ENCODE measurements around the gene POLR1C. TPM values are rescaled to one million over a fixed set of nuclear protein-coding genes. Genes with fewer than 3 reads are reported as not detected.

Gene POLR1C
- polyA plus RNA-seq, 3 donors = 36.9 to 43.6 (median 40.6) TPM

- no peak for DNase-seq (ENCODE audit: extremely low read depth in 1 of 11, low read depth in 9 of 11, low spot score in 4 of 11)
Measured at GRCh38 chr6:43504756-43505593, 11.9 kb upstream of the POLR1C start.

- DNase-seq (ENCODE audit: extremely low read depth in 1 of 11, low read depth in 9 of 11, low spot score in 4 of 11) = no peak
Measured at GRCh38 chr6:43505718-43506117, 11.2 kb upstream of the POLR1C start.

GRCh38 chr6:43506171-43506570 lies 10.7 kb upstream of the POLR1C start:
- no peak for DNase-seq (ENCODE audit: extremely low read depth in 1 of 11, low read depth in 9 of 11, low spot score in 4 of 11)

DNA sequence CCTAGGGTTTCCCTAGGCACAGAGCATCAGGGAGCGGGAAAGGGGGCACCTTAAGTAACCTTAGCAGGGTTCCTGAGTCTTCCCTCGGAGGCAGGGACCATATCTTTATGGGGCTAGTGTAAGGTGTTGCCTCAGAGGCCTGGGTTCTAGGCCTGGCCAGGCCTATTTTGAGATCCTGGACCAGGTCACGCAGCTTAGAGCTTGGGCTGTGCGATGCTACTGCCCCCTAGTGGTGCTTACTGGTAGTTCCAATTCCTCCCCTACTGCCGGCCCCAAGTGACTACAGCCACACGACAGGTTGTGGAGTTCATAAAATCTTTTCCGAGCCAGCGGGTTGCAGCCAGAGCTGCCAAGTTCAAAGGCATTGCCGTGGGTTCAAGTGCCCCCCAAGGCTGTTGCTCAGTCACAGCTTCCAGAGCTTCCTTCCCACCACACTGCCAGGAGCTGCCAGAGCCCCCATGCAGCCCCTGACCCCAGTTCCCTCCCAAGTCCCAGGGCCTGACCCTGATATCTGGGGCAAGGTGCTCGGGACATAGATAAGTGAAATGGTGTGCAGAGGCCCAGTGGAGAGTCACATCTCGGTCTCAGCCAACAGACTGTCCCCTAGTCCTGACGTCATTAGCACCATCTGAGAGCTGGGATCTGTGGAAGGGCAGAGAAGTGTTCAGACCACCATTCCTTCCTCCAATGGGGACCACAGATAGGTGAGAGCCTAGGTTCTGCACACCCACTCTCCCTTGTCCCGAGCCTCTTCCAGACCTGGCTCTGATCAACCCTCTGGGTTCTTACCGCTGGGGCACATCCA lies 10.0 kb upstream of the POLR1C start:
- peak; percentile 56 to 83 (median 75) for DNase-seq (ENCODE audit: extremely low read depth in 1 of 11, low read depth in 9 of 11, low spot score in 4 of 11)

DNA sequence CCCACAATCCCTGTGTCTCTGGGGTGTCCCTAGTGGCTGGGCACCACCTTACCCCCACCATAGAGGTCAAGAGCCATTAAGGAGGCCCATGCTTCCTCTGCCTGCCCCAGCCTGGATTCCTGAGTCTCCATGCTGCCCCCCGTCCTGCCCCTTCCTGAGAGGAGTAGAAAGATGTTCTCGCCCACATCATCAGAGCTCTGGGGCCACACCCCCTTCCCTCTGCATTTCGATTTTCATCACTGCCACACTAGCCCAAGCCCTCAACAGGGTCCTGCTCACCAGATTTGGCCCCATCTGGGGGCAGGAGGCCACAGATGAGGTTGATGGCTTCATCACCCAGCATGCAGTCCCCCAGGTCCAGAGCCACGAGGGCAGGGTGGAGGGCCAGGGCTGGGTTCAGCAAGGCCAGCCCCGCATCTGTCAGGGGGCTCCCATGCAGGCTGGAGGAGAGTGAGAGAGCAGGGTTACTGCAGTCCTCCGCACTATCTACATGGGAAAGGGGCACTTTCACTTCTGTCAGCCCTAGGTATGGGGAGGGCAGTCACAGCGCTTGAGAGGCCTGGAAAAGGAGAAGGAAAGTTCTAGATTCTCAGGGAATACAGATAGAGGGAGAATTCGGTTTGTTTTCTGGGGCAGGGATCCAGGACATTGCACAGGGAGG lies 8.3 kb upstream of the POLR1C start:
- DNase-seq (ENCODE audit: extremely low read depth in 1 of 11, low read depth in 9 of 11, low spot score in 4 of 11) = no peak

DNA sequence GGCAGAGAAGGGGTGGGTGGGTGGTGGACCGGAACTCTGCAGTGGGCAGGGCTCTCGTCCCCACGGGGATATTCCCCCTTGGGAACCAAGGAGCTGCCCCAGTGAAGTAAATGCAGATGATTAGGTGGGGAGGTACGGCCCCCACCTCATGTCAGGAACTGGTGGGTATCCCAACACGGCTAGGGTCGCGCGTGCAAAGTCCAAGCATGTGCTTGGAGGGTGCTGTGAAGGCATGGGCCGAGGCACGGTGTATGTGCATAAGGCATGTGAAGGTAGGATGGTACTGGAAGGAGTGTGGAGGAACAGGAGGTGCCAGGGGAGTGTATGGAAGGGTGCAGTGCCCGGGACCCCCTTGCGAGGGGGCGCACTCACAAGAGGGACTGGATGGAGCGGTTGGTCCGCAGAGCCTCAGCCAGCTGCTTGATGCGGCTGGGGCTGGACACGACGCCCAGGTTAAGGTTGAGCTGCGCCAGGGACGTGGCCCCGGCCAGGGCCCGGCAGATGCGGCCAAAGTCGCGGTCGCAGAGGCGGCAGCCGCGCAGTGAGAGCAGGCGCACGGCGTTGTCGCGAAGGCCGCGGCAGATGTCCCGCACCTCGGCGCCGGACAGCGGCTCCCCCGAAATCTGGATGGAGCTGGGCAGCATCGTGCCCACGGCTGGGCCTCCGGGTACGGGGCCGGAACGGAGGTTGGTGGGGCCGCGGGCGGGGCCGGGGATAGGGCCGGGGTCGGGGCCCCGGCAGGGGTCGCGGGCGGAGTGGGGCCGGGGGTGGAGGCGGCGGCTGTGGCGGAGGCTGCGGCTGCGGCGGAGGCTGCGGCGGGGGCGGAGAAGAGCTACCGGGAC lies 7.5 kb upstream of the POLR1C start:
- DNase-seq (ENCODE audit: extremely low read depth in 1 of 11, low read depth in 9 of 11, low spot score in 4 of 11) = no peak

GRCh38 chr6:43509984-43510826 lies 6.7 kb upstream of the POLR1C start, which contains the start of gene LRRC73:
LRRC73 (minus strand) TSS chr6:43510346; CDS start chr6:43509785, 561 bp downstream.
- peak in 10 of 11 donors; percentile 44 to 76 (median 61) for DNase-seq (ENCODE audit: extremely low read depth in 1 of 11, low read depth in 9 of 11, low spot score in 4 of 11)

DNA sequence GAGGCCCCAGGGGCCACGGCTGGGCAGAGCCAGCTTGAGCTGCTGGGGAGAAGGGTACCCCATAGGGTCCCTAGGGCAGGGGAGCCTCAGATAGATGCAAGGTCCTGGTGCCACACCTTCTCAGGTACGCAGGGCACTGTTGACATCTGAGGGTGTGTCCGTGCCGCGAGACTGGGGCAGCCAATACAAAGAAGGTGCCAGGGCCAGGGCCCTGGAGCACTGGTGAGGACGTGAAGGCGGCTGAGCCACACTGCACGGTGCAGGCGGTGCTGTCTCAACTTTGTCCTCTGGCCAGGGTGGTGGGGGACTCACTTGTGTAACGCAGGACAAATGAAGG lies 6.1 kb upstream of the POLR1C start:
- no peak for DNase-seq (ENCODE audit: extremely low read depth in 1 of 11, low read depth in 9 of 11, low spot score in 4 of 11)

- DNase-seq (ENCODE audit: extremely low read depth in 1 of 11, low read depth in 9 of 11, low spot score in 4 of 11) = no peak
Measured at GRCh38 chr6:43511824-43512415, 5.0 kb upstream of the POLR1C start.

- no peak for DNase-seq (ENCODE audit: extremely low read depth in 1 of 11, low read depth in 9 of 11, low spot score in 4 of 11)
Measured at GRCh38 chr6:43515808-43516207, 1.1 kb upstream of the POLR1C start.

GRCh38 chr6:43516367-43516696 lies 557 bp upstream of the POLR1C start:
- no peak for DNase-seq (ENCODE audit: extremely low read depth in 1 of 11, low read depth in 9 of 11, low spot score in 4 of 11)

GRCh38 chr6:43517505-43518357 lies 842 bp downstream of the POLR1C start:
- DNase-seq (ENCODE audit: extremely low read depth in 1 of 11, low read depth in 9 of 11, low spot score in 4 of 11) = no peak

DNA sequence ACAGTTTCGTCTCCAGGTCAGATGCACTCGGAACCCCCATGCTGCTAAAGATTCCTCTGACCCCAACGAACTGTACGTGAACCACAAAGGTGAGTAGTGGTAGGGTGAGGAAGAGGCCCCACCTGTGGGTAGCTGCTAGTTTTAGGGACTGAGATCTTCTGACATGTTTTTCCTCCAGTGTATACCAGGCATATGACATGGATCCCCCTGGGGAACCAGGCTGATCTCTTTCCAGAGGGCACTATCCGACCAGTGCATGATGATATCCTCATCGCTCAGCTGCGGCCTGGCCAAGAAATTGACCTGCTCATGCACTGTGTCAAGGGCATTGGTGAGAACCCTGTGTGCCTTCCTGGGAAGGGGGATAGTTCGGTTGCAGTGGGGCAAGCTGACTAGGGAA lies 3.2 kb downstream of the POLR1C start:
- no peak for DNase-seq (ENCODE audit: extremely low read depth in 1 of 11, low read depth in 9 of 11, low spot score in 4 of 11)

GRCh38 chr6:43521836-43522235 lies 4.9 kb downstream of the POLR1C start:
- no peak for DNase-seq (ENCODE audit: extremely low read depth in 1 of 11, low read depth in 9 of 11, low spot score in 4 of 11)

- no peak for DNase-seq (ENCODE audit: extremely low read depth in 1 of 11, low read depth in 9 of 11, low spot score in 4 of 11)
Measured at GRCh38 chr6:43522547-43523261, 5.8 kb downstream of the POLR1C start.

DNA sequence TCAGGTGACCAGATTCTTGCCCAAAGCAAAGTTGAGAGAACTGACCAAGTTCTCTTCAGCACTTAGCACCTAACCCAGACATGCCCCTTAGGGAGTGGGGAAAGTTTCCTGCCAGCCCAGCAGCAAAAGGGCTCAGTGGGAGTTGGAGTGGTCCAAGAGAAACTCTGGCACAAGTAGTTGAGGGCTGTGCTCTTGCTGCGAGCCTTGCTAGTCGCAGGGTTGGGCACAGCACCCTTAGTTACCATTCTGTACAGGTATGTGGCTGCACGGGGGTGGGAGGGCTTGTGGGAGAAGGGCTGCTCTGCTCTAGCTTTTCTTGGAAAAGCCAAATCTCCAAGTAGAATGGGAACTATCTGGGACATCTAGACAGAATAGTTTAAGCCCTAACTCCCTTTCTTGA lies 6.4 kb downstream of the POLR1C start:
- no peak for DNase-seq (ENCODE audit: extremely low read depth in 1 of 11, low read depth in 9 of 11, low spot score in 4 of 11)
